H9 (cell line): Measurements from ENCODE around the gene RHBDL1. TPM values are rescaled to one million over a fixed set of nuclear protein-coding genes. Genes with fewer than 3 reads are reported as not detected.

ENCODE experiments used
- DNase-seq: peaks from one replicate; pipeline ENCODE4 v3.0.0-alpha.2; 2017
- H2AFZ ChIP-seq: one replicate; pipeline ENCODE4 v1.6.1; 2013; ENCODE audit warnings: mild to moderate bottlenecking, low read length, control low read depth, moderate library complexity
- H2AK5ac ChIP-seq: 2 replicates; pipeline ENCODE4 v1.6.1; 2013; ENCODE audit warnings: low read length, control low read depth, mixed read lengths; ENCODE audit not compliant: insufficient read length
- H2BK120ac ChIP-seq: one replicate; pipeline ENCODE4 v1.6.1; 2013; ENCODE audit warnings: low read depth, mild to moderate bottlenecking, low read length, control low read depth, inconsistent platforms; ENCODE audit not compliant: poor library complexity, severe bottlenecking
- H2BK12ac ChIP-seq: 2 replicates; pipeline ENCODE4 v1.6.1; 2013; ENCODE audit warnings: low read length, control low read depth, mixed read lengths, low read depth; ENCODE audit not compliant: insufficient read length
- H2BK15ac ChIP-seq: 2 replicates; pipeline ENCODE4 v1.6.1; 2013; ENCODE audit warnings: low read depth, low read length, control low read depth
- H2BK20ac ChIP-seq: one replicate; pipeline ENCODE4 v1.6.1; 2013; ENCODE audit warnings: low read depth, mild to moderate bottlenecking, low read length, control low read depth, inconsistent platforms; ENCODE audit not compliant: poor library complexity, severe bottlenecking
- H2BK5ac ChIP-seq: 2 replicates; pipeline ENCODE4 v1.6.1; 2013; ENCODE audit warnings: low read length, control low read depth, mixed read lengths; ENCODE audit not compliant: insufficient read length
- H3K14ac ChIP-seq: 2 replicates; pipeline ENCODE4 v1.6.1; 2013; ENCODE audit warnings: low read length, control low read depth; ENCODE audit not compliant: insufficient read depth
- H3K18ac ChIP-seq: 2 replicates; pipeline ENCODE4 v1.6.1; 2013; ENCODE audit warnings: low read depth, mild to moderate bottlenecking, mixed read lengths, low read length, control low read depth; ENCODE audit not compliant: insufficient read length
- H3K23ac ChIP-seq: 2 replicates; pipeline ENCODE4 v1.6.1; 2013; ENCODE audit warnings: low read length, control low read depth, mixed read lengths, low read depth; ENCODE audit not compliant: insufficient read length
- H3K23me2 ChIP-seq: 2 replicates; pipeline ENCODE4 v1.6.1; 2013; ENCODE audit warnings: low read depth, mild to moderate bottlenecking, mixed read lengths, low read length, control low read depth; ENCODE audit not compliant: insufficient read length, poor library complexity, severe bottlenecking
- H3K27ac ChIP-seq: 2 replicates; pipeline ENCODE4 v1.5.1; 2013; ENCODE audit warnings: low read length, control low read depth, mixed read lengths, low read depth; ENCODE audit not compliant: insufficient read length
- H3K27me3 ChIP-seq: 2 replicates; pipeline ENCODE4 v1.6.1; 2013; ENCODE audit warnings: low read length, control low read depth, inconsistent platforms; ENCODE audit not compliant: insufficient read depth
- H3K4ac ChIP-seq: 2 replicates; pipeline ENCODE4 v1.6.1; 2013; ENCODE audit warnings: low read depth, mild to moderate bottlenecking, control low read depth, inconsistent platforms, low read length, moderate library complexity
- H3K4me1 ChIP-seq: 2 replicates; pipeline ENCODE4 v1.6.1; 2013; ENCODE audit warnings: low read length, control low read depth, inconsistent platforms; ENCODE audit not compliant: insufficient read depth
- H3K4me2 ChIP-seq: 2 replicates; pipeline ENCODE4 v1.6.1; 2013; ENCODE audit warnings: low read length, control low read depth, mixed read lengths; ENCODE audit not compliant: insufficient read length, insufficient read depth
- H3K56ac ChIP-seq: 2 replicates; pipeline ENCODE4 v1.6.1; 2013; ENCODE audit warnings: low read depth, mild to moderate bottlenecking, mixed read lengths, low read length, control low read depth; ENCODE audit not compliant: insufficient read length
- H3K79me1 ChIP-seq: 2 replicates; pipeline ENCODE4 v1.6.1; 2013; ENCODE audit warnings: low read depth, mild to moderate bottlenecking, moderate library complexity, low read length, control low read depth, inconsistent platforms; ENCODE audit not compliant: insufficient read depth, poor library complexity, severe bottlenecking
- H3K79me2 ChIP-seq: 2 replicates; pipeline ENCODE4 v1.6.1; 2013; ENCODE audit warnings: low read length, control low read depth, inconsistent platforms; ENCODE audit not compliant: insufficient read depth
- H3K9ac ChIP-seq: 2 replicates; pipeline ENCODE4 v1.6.1; 2013; ENCODE audit warnings: low read length, control low read depth, mixed read lengths; ENCODE audit not compliant: insufficient read length; ENCODE audit errors: extremely low read depth
- H3K9me3 ChIP-seq: one replicate; pipeline ENCODE4 v1.6.1; 2013; ENCODE audit warnings: low read depth, low read length, inconsistent platforms; ENCODE audit not compliant: control insufficient read depth
- H3T11ph ChIP-seq: one replicate; pipeline ENCODE4 v1.6.1; 2013; ENCODE audit warnings: mild to moderate bottlenecking, low read length, control low read depth, inconsistent platforms
- H4K20me1 ChIP-seq: one replicate; pipeline ENCODE4 v1.6.1; 2013; ENCODE audit not compliant: control insufficient read depth, insufficient read length, insufficient read depth
- H4K5ac ChIP-seq: 2 replicates; pipeline ENCODE4 v1.6.1; 2013; ENCODE audit warnings: low read depth, mild to moderate bottlenecking, mixed read lengths, low read length, control low read depth; ENCODE audit not compliant: insufficient read length
- H4K8ac ChIP-seq: replicated peaks from 2 replicates; pipeline ENCODE4 v1.6.1; 2013; ENCODE audit warnings: low read length, control low read depth, mixed read lengths, low read depth; ENCODE audit not compliant: insufficient read length
- H4K91ac ChIP-seq: 2 replicates; pipeline ENCODE4 v1.6.1; 2013; ENCODE audit warnings: low read depth, mild to moderate bottlenecking, moderate library complexity, mixed read lengths, low read length, control low read depth; ENCODE audit not compliant: insufficient read length
- H3K27ac Mint-ChIP-seq, 3 experiments: 2 replicates in 2 of 3; 3 replicates in 1 of 3; pipeline ENCODE4 v1.8.0; 2020 to 2021; ENCODE audit warnings: mixed read lengths in 3 of 3, mild to moderate bottlenecking in 1 of 3, moderate library complexity in 1 of 3
- H3K27me3 Mint-ChIP-seq: 2 replicates; pipeline ENCODE4 v1.8.0; 2021; ENCODE audit warnings: low read depth, mild to moderate bottlenecking, moderate library complexity, mixed read lengths
- H3K36me3 Mint-ChIP-seq, 3 experiments: 2 replicates in 2 of 3; 3 replicates in 1 of 3; pipeline ENCODE4 v1.8.0; 2020 to 2021; ENCODE audit warnings: low read depth in 3 of 3, mixed read lengths in 3 of 3; ENCODE audit not compliant: insufficient read depth in 1 of 3
- H3K4me1 Mint-ChIP-seq, 2 experiments: 2 replicates each; pipeline ENCODE4 v1.8.0; 2020; ENCODE audit warnings: mixed read lengths in 2 of 2
- H3K4me3 Mint-ChIP-seq, 2 experiments: 2 replicates in 1 of 2; 3 replicates in 1 of 2; pipeline ENCODE4 v1.8.0; 2020 to 2021; ENCODE audit warnings: mild to moderate bottlenecking in 2 of 2, mixed read lengths in 2 of 2, moderate library complexity in 1 of 2
- H3K9me3 Mint-ChIP-seq, 2 experiments: 2 replicates in 1 of 2; 3 replicates in 1 of 2; pipeline ENCODE4 v1.8.0; 2020; ENCODE audit warnings: mild to moderate bottlenecking in 2 of 2, mixed read lengths in 2 of 2, moderate library complexity in 1 of 2
- WGBS: extraction: QIAGEN DNeasy Blood & Tissue Kit; methylation state at CpG from one replicate; pipeline ENCODE4 v1.1.7; 2013; ENCODE audit warnings: missing lambda C conversion rate, low lambda C conversion rate, mixed read lengths; ENCODE audit not compliant: insufficient read length; ENCODE audit errors: extremely low coverage; 5-methylcytosine and 5-hydroxymethylcytosine counted together
- total RNA-seq: library from RNA; stranded (reverse); gene quantifications from 2 replicates; pipeline ENCODE4 v1.2.1, GENCODE V29; 2021
- TF ChIP-seq, protein P1 (sequence below): fragments of 200-600 bp; sonication (generic); conservative IDR thresholded peaks from 3 replicates; pipeline ENCODE4 v1.8.0; 2021; ENCODE audit warnings: antibody characterized with exemption, mild to moderate bottlenecking

RHBDL1 gene
- total RNA-seq, 1 experiment from 2014 or later, result 7.6 TPM

- no peaks in the 10 kb centered on the region for H3K23me2 ChIP-seq
- H2AFZ ChIP-seq, result no peak overlapping the region
- no peaks in the 10 kb centered on the region for H3K27me3 ChIP-seq
- Mint-ChIP-seq H3K27ac (no peak overlapping the region), H3K4me1 (peaks cover 0 to 5% of the 10 kb centered on the region in 2 experiments; a peak in 2 of 4 replicates), H3K9me3 (no peaks in the 10 kb centered on the region), H3K27me3 (no peaks in the 10 kb centered on the region), H3K36me3 (peaks cover 2 to 13% (median 8%) of the 10 kb centered on the region in 3 experiments; a peak in 5 of 7 replicates), H3K4me3 (no peak overlapping the region)
- H4K5ac ChIP-seq, result no peak overlapping the region
- H2BK120ac ChIP-seq, result no peak overlapping the region
- H4K8ac ChIP-seq, result no peak overlapping the region
- no peak overlapping the region for H2BK5ac ChIP-seq
- H2BK15ac ChIP-seq, result no peak overlapping the region
- H3K9ac ChIP-seq, result no peak overlapping the region
- TF ChIP-seq, protein P1, sequence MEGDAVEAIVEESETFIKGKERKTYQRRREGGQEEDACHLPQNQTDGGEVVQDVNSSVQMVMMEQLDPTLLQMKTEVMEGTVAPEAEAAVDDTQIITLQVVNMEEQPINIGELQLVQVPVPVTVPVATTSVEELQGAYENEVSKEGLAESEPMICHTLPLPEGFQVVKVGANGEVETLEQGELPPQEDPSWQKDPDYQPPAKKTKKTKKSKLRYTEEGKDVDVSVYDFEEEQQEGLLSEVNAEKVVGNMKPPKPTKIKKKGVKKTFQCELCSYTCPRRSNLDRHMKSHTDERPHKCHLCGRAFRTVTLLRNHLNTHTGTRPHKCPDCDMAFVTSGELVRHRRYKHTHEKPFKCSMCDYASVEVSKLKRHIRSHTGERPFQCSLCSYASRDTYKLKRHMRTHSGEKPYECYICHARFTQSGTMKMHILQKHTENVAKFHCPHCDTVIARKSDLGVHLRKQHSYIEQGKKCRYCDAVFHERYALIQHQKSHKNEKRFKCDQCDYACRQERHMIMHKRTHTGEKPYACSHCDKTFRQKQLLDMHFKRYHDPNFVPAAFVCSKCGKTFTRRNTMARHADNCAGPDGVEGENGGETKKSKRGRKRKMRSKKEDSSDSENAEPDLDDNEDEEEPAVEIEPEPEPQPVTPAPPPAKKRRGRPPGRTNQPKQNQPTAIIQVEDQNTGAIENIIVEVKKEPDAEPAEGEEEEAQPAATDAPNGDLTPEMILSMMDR, result no peak
- no peaks in the 10 kb centered on the region for H3K9me3 ChIP-seq
- no peak overlapping the region for H3K4ac ChIP-seq
- no peak overlapping the region for H2BK12ac ChIP-seq
- H3K18ac ChIP-seq, result no peak overlapping the region
- H4K91ac ChIP-seq, result no peak overlapping the region
- H2AK5ac ChIP-seq, result no peak overlapping the region
- no peak for DNase-seq
- H3K79me1 ChIP-seq, result no peaks in the 10 kb centered on the region
- no CpG with 5 or more reads among the region's 19 CpGs for WGBS
- no peak overlapping the region for H3K56ac ChIP-seq
- H3K14ac ChIP-seq, result no peak overlapping the region
- H3K27ac ChIP-seq, result no peak overlapping the region
- no peaks in the 10 kb centered on the region for H3K79me2 ChIP-seq
- no peak overlapping the region for H3T11ph ChIP-seq
- no peak overlapping the region for H3K4me2 ChIP-seq
- no peak overlapping the region for H3K23ac ChIP-seq
- H3K4me1 ChIP-seq, result no peaks in the 10 kb centered on the region; the same call in 1 of the 2 replicates
- H4K20me1 ChIP-seq, result no peaks in the 10 kb centered on the region
- H2BK20ac ChIP-seq, result no peak overlapping the region
Measured at GRCh38 chr16:662095-662494, 13.4 kb upstream of the RHBDL1 start.
